ENCODE results near the gene C1orf146.

GRCh38 chr1:92259350-92259749 is 41.6 kb downstream of the C1orf146 start:
- TF ChIP-seq CTCF (IDR thresholded peaks at IDR 0.05) (no peak), POLR2AphosphoS5 (IDR thresholded peaks at IDR 0.05) (no peak), POLR2A (IDR thresholded peaks at IDR 0.05) (no peak)

Measured in prostate gland (tissue), 2 donors.